Hematopoietic multipotent progenitor cell (in vitro differentiated cells): ENCODE measurements around the gene PPP1R1A. TPM values are rescaled to one million over a fixed set of nuclear protein-coding genes. Genes with fewer than 3 reads are reported as not detected.

ENCODE experiments used
- DNase-seq, 3 donors: peaks; one replicate each; pipeline ENCODE4 v3.0.0-alpha.2; 2011 to 2015; ENCODE audit warnings: low read depth in 2 of 3, low spot score in 2 of 3
- total RNA-seq: library from RNA; depleted of rRNA; stranded (reverse); fragments of >200 nt; gene quantifications from one replicate; pipeline ENCODE4 v1.2.3, GENCODE V29; 2012

PPP1R1A gene
- total RNA-seq, 1 donor: not detected

DNA sequence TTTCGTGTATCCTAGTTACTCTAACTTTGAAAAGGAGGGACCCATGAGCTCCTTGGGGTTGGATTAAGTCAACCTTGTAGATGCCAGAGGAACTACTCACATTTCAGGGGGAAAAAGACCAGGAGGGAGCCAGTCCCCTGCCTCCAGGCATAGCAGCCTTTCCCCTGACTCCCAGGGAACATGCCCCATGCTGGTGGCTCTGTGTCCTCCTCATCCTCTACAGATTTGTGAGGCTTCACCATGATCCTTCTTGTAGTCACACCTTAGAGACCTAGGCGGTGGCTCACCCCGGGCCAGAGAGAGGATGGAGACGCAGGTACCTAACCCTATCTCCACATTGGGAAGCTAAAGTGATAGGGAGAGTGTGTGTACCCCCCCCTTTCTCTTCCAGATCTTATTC lies 16.0 kb upstream of the PPP1R1A start:
- DNase-seq: no peak

DNA sequence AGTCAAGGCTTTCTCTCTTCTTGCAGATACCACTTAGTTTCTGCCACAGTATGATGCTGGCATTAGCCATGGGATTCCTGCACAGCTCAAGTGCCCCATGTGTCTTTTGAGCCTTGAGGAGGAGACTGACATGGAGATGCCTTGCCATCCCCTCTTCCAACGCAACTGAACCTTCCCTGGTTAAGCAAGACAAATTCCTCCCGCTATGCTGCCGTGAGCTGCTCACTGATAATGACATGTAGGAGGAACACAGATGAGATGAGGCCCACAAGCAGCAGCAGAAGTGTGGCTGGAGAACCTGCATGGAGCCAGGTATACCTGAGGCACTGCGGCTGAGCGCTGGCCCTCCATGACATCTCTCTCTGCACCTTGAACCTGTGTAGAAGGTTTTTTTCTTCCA lies 15.4 kb upstream of the PPP1R1A start:
- no peak for DNase-seq

DNA sequence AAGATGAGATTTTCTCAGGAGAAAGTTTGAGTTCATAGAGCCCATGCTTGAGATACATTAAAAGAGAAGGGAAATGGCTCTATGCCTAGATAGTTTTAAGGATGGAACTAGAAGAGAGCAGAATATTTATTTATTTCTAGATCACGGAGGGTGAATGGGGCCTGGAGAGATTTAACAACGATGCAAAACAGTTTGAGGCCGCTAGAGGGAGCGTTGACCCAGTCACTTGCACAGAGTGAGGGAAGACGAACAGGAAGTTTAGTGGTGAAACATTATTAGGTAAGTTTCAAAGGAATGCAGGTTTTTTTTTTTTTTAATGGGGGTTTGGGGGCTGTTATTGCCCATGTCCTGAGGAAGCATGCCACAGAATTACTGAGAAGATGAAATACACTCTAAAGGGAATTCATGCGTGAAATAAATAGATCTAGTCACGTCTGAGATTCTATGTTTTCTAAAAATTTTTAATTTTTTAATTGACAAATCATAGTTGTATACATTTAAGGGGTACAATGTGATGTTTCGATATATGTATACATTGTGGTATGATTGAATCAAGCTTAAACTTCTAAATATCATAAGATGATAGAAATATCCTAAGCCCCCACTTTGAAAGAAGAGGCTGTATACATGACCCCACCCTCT lies 14.8 kb upstream of the PPP1R1A start:
- DNase-seq: peak; percentile 34 to 87 (median 66)

DNA sequence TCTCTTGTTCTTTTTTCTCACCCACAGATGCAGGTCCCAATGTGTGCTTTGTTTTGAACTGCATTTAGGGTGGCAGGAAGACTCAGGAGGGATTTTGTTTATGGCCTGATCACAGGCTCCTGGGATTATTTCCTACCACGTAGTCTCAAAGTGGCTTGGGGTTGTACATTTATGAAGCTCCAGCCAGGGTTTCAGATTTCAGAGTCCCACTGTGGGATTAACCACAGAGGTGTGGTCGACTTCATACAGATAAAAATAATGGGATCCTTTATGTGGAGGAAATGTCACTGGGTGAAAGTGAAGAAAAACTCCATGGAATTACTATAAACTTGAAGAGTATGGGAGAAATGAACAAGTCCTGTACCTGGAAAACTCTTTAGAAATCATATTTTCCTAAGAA lies 14.2 kb upstream of the PPP1R1A start:
- DNase-seq: no peak

DNA sequence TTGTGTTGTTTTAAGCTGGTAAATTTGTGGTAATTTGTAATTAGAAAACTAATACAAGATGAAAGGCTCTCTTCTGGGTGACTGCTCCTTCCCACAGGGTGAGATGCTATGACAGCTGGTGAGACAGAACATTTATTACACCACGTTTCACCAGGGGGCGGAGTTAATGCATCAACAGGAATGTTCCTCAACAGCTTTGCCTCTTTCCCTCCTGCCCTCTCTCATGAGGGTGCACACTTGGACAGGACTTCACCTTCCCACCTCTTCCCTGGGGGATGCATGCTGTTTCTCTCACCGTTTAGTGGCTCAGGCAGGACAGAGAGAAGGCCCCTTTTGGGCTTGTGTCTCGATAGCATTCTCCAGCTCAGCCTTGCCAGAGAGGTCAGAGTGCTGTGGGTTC lies 13.4 kb upstream of the PPP1R1A start:
- DNase-seq: no peak

DNA sequence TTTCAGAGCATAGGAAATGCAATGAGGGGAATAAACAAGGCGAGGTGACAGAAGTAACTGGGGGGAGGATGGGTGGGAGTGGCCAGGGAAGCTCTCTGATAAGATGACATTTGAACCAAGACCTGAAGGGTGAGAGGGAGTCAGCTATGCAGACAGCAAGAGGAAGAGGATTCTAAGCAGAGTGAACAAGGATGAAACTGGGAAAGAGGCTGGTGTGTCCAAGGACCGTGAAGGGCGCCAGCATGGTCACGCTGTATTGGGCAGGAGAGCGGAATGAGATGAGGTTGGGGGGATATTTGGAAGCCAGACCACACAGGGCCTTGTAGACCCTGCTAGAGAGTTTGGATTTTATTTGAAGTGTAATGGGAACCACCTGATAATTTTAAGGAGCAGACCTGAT lies 10.5 kb upstream of the PPP1R1A start:
- DNase-seq: no peak

DNA sequence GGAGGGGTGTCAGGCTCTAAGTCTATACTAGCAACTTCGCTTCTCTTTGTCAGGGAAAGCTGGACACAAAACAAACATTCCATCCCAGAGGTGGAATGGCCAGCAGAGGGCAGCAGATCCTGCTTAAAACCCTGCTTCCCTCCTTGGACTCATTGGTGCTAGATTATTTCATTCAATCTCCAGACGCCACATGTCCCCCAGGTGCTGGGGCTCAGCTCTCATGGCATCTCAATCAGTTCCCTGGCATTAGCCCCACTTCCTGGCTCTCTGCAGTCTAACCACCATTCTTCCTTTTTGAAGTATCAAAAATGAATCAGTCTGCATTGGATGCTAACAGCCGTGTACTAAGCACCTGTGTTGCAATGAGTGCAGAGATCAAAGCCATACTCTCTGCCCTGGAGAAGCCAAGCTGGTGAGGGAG lies 8.1 kb upstream of the PPP1R1A start:
- DNase-seq: peak; percentile 14 to 64 (median 41)

DNA sequence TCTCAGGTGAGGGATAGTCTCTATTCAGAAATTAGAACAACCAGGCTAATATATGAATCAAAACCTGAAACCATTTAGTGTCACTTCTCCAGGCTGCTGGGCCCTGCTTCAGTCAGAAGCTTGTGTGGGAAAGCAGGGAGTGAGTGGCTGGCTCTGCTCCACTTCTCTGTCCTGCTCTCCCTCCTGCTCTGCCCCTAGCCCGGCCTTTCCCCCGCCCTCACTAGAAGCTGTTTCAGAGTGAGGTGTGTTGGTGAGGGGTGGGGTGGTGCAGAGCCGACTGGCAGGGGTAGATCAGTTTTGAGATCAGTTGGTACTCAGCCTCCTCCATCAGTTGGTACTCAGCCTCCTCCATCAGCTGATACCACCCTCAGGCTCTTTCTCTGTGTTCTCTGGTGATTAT lies 7.0 kb upstream of the PPP1R1A start:
- DNase-seq: no peak

DNA sequence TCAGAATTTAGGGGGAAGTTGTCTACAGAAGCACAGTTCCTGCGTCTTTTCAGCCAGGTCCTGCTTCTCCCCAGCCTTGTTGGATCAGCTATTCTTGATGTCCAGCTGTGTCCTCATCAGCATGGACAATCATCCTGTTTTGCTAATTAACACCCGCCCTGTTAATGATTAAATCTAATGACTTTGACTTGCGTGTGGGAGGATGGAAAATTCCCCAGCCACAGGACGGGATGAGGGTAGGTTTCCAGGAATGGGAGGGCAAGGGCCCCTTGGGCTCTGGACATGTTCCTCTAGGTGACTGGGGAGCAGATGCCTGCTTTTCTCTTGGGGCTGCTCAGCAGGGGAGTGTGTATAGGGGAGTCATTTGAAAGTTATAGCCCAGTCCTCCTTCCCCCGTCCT lies 5.3 kb upstream of the PPP1R1A start:
- DNase-seq: no peak

DNA sequence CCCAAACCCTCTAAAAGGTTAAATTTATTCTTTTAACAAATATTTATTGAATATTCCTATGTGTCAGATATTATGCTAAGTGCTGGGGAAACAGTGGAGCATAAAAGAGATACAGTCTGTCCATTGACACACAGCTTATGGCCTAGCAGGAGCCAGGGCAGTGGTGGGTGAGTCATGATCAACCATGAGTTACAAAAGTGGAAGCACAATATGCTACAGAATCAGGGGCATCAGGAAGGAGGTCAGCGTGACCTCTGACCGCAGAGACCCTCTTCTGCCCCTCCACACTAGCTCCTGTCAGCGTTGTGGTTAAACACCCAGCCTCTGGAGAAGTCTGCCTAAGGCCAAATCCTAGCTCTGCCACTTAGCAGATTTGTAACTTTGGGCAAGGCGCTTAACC lies 4.7 kb upstream of the PPP1R1A start:
- no peak for DNase-seq

DNA sequence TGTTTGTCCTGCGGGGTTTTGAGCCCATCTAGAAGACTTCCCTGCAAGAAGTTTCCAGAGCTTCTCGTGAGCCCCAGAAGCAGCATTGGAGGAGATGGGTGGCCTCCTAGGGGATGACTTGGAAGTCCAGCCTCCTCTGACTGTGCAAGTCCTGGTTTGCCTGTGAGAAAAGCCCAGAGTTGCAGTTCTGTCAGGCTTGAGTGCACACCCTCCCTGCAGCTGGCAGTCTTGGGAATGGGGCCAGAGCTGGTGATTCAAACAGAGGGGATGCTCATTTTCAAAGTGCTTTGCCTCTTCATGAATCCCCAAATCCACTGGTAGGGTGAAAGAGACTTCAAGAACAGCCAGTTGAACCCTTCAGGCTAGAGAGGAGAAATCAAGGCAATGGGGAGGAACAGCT lies 3.9 kb upstream of the PPP1R1A start:
- no peak for DNase-seq

DNA sequence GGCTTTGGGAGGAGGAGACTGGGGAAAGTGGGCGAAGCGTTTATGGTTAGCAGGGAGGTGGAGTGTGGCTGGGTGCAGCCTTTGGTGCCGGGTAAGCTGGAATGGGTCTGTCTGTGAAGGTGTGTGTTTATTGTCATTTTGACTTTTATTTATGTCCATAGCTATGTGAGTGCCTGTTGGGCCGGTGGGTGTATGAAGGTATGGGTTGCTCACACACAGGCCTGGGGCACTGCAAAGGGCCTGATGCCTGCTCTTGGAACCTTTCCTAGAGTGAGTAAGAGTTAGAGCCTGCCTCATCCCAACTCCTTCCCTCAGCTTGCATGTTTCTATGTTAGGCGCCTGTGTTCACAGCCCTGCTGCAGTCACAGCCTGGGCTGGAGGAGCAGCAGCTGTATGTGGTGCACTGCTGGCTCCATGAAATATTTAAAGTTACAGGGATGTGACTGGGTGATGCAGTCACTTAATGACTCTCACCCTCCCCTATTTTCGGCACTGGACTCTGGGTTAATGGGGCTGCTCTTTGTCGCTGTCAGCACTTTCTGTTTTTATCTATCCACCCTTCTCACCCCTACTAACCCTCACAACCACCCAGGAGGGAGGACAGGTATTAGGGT lies 2.6 kb upstream of the PPP1R1A start:
- no peak for DNase-seq

DNA sequence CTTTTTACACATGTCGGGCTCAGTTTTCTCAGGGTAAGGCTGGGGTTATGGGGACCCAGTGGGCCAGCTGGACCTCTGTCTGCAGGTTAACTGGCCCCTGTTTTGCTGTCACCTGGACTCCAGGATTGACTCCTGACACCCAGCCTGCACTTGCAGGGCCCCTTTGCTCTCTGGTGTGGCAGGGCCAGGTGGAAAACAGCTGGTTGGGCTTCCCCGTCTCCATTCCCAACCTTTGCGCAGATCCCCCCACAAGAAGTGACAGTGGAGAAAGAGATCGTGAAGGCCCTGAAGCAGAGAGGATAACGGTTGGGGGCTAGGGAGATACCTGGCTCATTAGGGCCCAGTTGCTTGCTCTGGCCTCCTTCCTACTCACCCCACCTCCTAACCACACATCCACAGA lies 1.5 kb upstream of the PPP1R1A start:
- DNase-seq: no peak

DNA sequence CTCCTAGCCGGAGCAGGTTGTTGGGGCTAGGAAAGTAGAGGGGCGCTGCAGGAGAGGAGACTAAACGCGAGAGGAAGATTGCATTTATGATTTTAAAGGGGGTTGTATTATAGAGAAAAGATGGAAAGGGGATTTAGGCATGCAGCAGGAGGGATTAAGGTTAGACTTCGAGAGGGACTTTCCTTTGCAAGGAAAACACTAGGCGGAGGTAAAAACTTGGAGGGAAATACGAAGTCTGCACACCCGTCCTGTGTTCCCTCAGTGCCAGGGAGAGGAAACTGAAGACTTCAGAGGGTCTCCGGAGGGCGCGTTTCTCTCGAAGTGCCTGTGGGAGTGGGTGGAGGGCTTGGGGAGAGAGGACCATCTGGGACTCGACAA lies 420 bp upstream of the PPP1R1A start:
- no peak for DNase-seq

DNA sequence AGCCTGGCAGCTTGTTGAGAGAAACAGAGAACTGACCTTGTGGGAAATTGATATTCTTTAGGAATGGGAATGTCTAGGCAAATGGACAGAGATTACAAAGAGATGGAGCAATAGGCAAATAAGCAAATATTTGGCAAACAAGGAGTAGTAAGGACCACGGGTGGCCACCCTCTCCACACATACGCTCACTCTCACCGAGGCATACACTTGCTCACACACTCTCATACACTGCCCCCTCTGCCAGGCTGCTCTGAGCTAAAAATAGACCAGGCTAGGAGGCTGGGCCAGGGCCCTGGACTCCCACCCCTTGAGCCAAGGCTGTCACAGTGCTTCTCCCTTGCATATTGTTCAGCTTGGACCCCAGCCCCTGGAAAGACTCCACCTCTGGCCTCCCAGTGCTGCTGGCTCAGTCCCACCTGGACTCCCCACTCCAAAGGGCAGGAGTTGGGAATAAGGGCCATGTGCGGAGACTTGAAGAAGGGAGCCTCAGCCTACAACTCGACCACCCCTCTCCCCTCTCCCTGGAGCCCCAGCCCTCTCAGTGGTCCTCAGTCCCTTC lies 1.1 kb downstream of the PPP1R1A start:
- DNase-seq: no peak

DNA sequence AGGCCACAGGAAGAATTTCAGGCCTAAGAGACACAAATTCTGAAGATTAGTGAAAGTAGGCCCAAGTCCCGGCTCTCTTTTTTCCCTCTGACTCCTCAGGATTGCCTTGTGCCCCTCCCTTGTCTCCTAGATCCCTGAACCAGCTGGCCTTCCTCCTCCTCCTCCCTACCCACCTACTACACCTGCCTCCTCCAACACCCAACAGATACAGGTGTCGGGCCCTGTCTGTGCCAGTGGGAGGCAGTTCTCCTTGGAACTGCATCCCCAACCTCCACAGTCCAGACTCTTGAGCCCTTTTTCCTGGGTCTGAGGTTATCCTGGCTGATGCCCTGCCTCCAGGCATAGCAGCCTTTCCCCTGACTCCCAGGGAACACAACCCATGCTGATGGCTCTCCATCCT lies 1.8 kb downstream of the PPP1R1A start:
- no peak for DNase-seq

DNA sequence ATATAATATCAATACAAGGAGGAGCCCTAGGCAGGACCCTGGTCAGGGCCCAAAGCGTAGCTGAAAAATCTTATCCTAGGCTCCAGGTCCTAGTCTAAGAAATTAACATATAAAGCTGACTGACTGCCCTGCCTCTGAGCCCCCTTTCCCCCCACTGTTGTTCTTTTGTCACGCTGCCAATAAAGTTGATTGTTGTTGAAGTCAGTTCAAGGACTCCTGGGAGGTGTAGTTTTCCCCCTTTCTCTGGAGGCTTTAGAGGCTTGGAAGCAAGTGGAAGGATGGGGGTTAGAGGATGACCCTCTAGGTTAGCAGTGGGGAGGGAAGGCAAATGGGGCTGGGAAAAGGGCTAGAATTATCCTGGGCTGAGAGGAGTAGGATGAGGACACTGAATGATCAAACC lies 3.2 kb downstream of the PPP1R1A start:
- DNase-seq: no peak

DNA sequence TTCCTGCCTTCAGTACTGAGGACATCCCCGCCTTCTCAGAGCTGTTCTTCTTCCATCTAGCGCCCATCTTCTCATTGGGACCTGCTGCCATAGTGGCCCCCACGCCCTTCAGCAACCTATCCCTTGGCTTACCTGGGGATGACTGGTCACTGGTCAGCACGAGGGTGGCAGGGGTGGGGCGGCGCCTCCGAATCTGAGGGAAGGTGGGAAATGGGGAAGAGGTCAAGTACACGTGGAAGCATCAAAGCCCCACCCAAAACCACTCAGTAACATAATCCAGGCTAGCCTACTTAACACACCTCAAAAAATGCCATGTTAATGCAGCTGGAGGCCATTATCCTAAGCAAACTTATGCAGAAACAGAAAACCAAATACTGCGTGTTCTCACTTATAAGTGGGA lies 4.3 kb downstream of the PPP1R1A start:
- DNase-seq: no peak

DNA sequence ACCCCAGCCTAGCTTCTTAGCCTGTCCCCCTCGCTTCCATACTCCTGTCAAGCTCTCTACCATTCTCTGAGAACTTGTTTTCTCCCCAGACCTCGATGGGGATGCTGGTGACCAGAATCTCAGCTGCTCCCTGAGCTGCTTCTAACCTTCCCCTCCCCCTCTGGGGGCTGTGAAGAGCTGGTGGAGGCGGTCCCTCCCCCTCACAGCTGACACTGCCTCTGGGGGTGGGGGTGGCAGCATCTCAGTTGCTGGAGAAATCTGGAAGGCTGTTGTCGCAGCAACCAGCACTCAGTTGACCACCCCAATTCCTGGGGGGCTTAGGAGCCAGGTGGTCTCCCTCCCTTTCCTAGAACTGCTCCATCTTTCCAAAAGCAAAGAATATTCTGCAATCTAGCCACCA lies 4.7 kb downstream of the PPP1R1A start:
- no peak for DNase-seq

DNA sequence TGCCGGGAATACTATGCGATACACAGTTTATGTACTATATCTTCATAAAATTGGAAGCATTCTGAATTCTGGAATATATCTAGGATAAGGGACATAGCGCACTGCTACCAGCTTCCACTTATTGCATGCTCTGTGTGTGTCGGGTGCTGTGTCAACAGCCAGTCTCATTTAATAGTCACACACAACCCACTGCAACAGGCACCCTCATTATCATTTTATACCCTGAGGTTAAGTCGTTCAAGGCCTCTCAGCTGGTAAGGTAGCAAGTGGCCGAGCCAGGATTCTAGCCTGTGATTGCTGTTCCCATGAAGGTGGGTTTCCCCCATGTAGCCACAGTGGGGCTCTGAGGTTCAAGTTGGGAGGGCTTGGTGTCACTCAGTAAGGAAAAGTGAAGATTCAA lies 7.0 kb downstream of the PPP1R1A start:
- DNase-seq: no peak

DNA sequence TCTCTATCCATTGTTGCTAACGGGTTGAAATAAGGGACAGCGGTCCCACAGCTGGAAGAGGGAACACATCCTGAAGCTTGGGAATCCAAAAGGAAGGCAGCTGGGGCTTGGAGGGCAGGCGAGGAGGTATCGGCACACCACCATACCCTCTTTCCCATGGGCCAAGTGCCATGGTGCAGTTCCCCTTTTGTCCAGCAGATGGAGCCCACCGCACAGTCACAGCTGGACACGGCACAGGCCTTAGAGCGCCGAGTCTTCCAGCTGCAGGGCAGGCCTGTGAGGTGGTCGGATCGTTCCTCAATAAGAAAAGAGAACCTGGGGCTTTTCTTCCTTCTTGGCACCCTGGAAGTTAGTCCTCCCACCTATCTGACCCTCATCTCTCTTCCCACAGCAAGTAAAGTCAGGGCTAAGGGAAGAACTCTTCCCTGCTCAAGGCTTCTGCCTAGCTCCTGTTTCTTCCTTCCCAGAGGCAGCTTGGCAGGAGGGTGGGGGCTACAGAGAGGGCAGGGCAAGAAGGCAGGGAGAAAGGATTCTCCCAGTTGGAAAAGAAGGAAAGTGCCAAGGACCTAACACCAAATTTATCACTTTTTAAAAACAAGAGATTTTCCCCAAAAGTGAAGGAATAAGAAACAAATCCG lies 8.6 kb downstream of the PPP1R1A start:
- DNase-seq: peak; percentile 65 to 87 (median 72)

DNA sequence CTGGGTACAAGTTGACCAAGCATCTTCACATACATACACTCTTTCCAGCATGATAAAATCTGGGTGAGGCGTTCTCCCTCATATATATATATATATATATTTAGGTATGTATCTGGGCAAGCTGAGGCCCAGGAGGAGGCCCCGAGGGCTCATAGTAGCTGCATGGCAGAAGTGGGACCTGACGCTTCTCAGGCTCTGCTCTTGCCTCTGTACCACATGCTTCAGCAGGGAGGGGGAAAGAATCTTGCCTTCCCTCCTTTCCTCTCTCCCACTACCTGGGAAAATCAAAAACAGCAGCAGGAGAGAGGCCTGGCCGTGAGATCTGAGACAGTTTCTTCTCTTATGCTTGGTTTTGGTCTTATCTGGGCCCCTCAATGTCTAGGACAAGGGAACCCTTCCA lies 9.2 kb downstream of the PPP1R1A start:
- DNase-seq: no peak
